Neural crest cell (in vitro differentiated cells): Measurements from ENCODE around the gene SPECC1. TPM values are rescaled to one million over a fixed set of nuclear protein-coding genes. Genes with fewer than 3 reads are reported as not detected.
A peak's percentile ranks its signal among the peaks of the same experiment; 100 is the strongest.

Source experiments
- DNase-seq: peaks from one replicate; pipeline ENCODE4 v3.0.0; 2021; ENCODE audit warnings: low read depth, mixed read lengths, low spot score
- H3K27ac Mint-ChIP-seq: one replicate; pipeline ENCODE4 v1.8.0; 2021; ENCODE audit warnings: mild to moderate bottlenecking, mixed read lengths; ENCODE audit not compliant: unreplicated experiment
- H3K27me3 Mint-ChIP-seq: 2 replicates; pipeline ENCODE4 v1.8.0; 2021; ENCODE audit warnings: low read depth, mild to moderate bottlenecking, mixed read lengths
- H3K36me3 Mint-ChIP-seq: 2 replicates; pipeline ENCODE4 v1.8.0; 2021; ENCODE audit warnings: low read depth, mild to moderate bottlenecking, mixed read lengths
- H3K4me1 Mint-ChIP-seq: 2 replicates; pipeline ENCODE4 v1.8.0; 2021; ENCODE audit warnings: mixed read lengths
- H3K4me3 Mint-ChIP-seq: one replicate; pipeline ENCODE4 v1.8.0; 2021; ENCODE audit warnings: mild to moderate bottlenecking, mixed read lengths
- H3K9me3 Mint-ChIP-seq: 2 replicates; pipeline ENCODE4 v1.8.0; 2021; ENCODE audit warnings: mixed read lengths
- CTCF ChIP-seq: fragments of 200-600 bp; sonication (generic); conservative IDR thresholded peaks from 2 replicates; pipeline ENCODE4 v1.5.0; 2021; ENCODE audit warnings: antibody characterized with exemption, mild to moderate bottlenecking
- total RNA-seq: library from RNA; stranded (reverse); gene quantifications from 2 replicates; pipeline ENCODE4 v1.2.1, GENCODE V29; 2021

The SPECC1 gene
- total RNA-seq, 1 donor from 2014 or later = 71.0 TPM

- H3K27ac Mint-ChIP-seq = no peak overlapping the region
- H3K4me3 Mint-ChIP-seq = no peak overlapping the region
- H3K27me3 Mint-ChIP-seq = peaks cover 13% of the 10 kb centered on the region
- TF ChIP-seq CTCF = no peak
- no peaks in the 10 kb centered on the region for H3K36me3 Mint-ChIP-seq
- no peaks in the 10 kb centered on the region for H3K9me3 Mint-ChIP-seq
- peaks cover 6% of the 10 kb centered on the region for H3K4me1 Mint-ChIP-seq
- DNase-seq = no peak
Observed at GRCh38 chr17:19991252-19991885, 17.8 kb upstream of the SPECC1 start.

GRCh38 chr17:19992803-19993713 is 16.1 kb upstream of the SPECC1 start:
- TF ChIP-seq CTCF = peak; percentile 89
- Mint-ChIP-seq H3K9me3 (no peaks in the 10 kb centered on the region), H3K36me3 (no peaks in the 10 kb centered on the region), H3K27ac (no peak overlapping the region), H3K4me3 (peak overlapping the region; percentile 14), H3K27me3 (peaks cover 13% of the 10 kb centered on the region), H3K4me1 (peaks cover 5% of the 10 kb centered on the region)
- DNase-seq = peak; percentile 76

GRCh38 chr17:19996086-19996485 is 13.1 kb upstream of the SPECC1 start:
- Mint-ChIP-seq H3K4me1 (peaks cover 5% of the 10 kb centered on the region), H3K27me3 (peaks cover 13% of the 10 kb centered on the region), H3K27ac (no peak overlapping the region), H3K4me3 (no peak overlapping the region), H3K9me3 (no peaks in the 10 kb centered on the region), H3K36me3 (no peaks in the 10 kb centered on the region)
- DNase-seq = no peak
- TF ChIP-seq CTCF = no peak

- no peak for DNase-seq
- no peaks in the 10 kb centered on the region for H3K9me3 Mint-ChIP-seq
- no peak for TF ChIP-seq CTCF
- H3K27ac Mint-ChIP-seq = no peak overlapping the region
- peaks cover 9% of the 10 kb centered on the region for H3K27me3 Mint-ChIP-seq
- H3K36me3 Mint-ChIP-seq = no peaks in the 10 kb centered on the region
- no peak overlapping the region for H3K4me3 Mint-ChIP-seq
- H3K4me1 Mint-ChIP-seq = peaks cover 5% of the 10 kb centered on the region
Observed at GRCh38 chr17:19996502-19996901, 12.7 kb upstream of the SPECC1 start.

- no peak for DNase-seq
- peaks cover 69% of the 10 kb centered on the region for H3K27me3 Mint-ChIP-seq
- TF ChIP-seq CTCF = no peak
- no peaks in the 10 kb centered on the region for H3K36me3 Mint-ChIP-seq
- H3K27ac Mint-ChIP-seq = no peak overlapping the region
- peaks cover 11% of the 10 kb centered on the region for H3K4me1 Mint-ChIP-seq
- no peaks in the 10 kb centered on the region for H3K9me3 Mint-ChIP-seq
- H3K4me3 Mint-ChIP-seq = peak overlapping the region; percentile 95
Observed at GRCh38 chr17:20008242-20009051, 712 bp upstream of the SPECC1 start.
